Activated naive CD4-positive, alpha-beta T cell treated with anti-CD3 and anti-CD28 coated beads, Interleukin-2, amount 50 U/mL, for 24 hours (primary cell): ENCODE results near the gene ZNF106.

Experiments used
- H3K27ac Mint-ChIP-seq: one replicate; pipeline ENCODE4 v1.8.0; 2021; ENCODE audit warnings: mild to moderate bottlenecking, mixed read lengths
- H3K27me3 Mint-ChIP-seq: one replicate; pipeline ENCODE4 v1.8.0; 2021; ENCODE audit warnings: mixed read lengths
- H3K36me3 Mint-ChIP-seq: one replicate; pipeline ENCODE4 v1.8.0; 2021; ENCODE audit warnings: mixed read lengths
- H3K4me1 Mint-ChIP-seq: one replicate; pipeline ENCODE4 v1.8.0; 2021; ENCODE audit warnings: mixed read lengths
- H3K4me3 Mint-ChIP-seq: one replicate; pipeline ENCODE4 v1.8.0; 2021; ENCODE audit warnings: mild to moderate bottlenecking, mixed read lengths
- H3K9me3 Mint-ChIP-seq: one replicate; pipeline ENCODE4 v1.8.0; 2021; ENCODE audit warnings: mixed read lengths

Gene ZNF106

GRCh38 chr15:42402455-42403205 is 88.3 kb downstream of the ZNF106 start:
- H3K4me1 Mint-ChIP-seq, result no peaks in the 10 kb centered on the region

GRCh38 chr15:42401544-42402454 is 89.1 kb downstream of the ZNF106 start:
- Mint-ChIP-seq H3K36me3 (peaks cover 5% of the 10 kb centered on the region), H3K4me1 (no peaks in the 10 kb centered on the region), H3K27me3 (no peaks in the 10 kb centered on the region), H3K9me3 (no peaks in the 10 kb centered on the region), H3K27ac (no peak overlapping the region), H3K4me3 (no peak overlapping the region)

More at GRCh38 chr15:42402455-42403205, 88.3 kb downstream of the ZNF106 start:
- H3K27me3 Mint-ChIP-seq, result no peaks in the 10 kb centered on the region
- H3K27ac Mint-ChIP-seq, result no peak overlapping the region
- peaks cover 5% of the 10 kb centered on the region for H3K36me3 Mint-ChIP-seq
- no peaks in the 10 kb centered on the region for H3K9me3 Mint-ChIP-seq
- no peak overlapping the region for H3K4me3 Mint-ChIP-seq

GRCh38 chr15:42395838-42396237 is 95.1 kb downstream of the ZNF106 start:
- Mint-ChIP-seq H3K27me3 (no peaks in the 10 kb centered on the region), H3K4me1 (no peaks in the 10 kb centered on the region), H3K9me3 (no peaks in the 10 kb centered on the region), H3K27ac (no peak overlapping the region), H3K4me3 (no peak overlapping the region), H3K36me3 (peaks cover 2% of the 10 kb centered on the region)

DNA sequence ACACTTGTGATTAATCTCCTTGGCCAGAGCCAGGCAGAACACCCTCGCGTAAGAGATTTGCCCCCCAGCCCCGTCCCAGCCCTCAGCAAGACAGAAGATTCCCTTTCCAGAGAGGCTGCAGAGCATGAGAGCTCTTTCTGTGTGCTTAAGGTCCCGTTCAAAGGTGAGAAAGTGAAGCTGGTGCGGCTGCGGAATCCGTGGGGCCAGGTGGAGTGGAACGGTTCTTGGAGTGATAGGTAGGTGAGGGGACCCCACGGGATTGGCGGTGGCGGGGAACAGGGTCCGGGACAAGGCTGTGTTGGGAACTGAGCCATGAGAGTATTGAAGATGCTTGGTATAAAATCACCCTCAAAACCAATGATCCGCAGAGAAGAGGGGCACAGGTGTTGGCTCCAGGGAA is 96.8 kb downstream of the ZNF106 start:
- H3K27ac Mint-ChIP-seq, result no peak overlapping the region
- H3K4me3 Mint-ChIP-seq, result no peak overlapping the region
- H3K9me3 Mint-ChIP-seq, result no peaks in the 10 kb centered on the region
- no peaks in the 10 kb centered on the region for H3K27me3 Mint-ChIP-seq
- no peaks in the 10 kb centered on the region for H3K36me3 Mint-ChIP-seq
- H3K4me1 Mint-ChIP-seq, result no peaks in the 10 kb centered on the region

DNA sequence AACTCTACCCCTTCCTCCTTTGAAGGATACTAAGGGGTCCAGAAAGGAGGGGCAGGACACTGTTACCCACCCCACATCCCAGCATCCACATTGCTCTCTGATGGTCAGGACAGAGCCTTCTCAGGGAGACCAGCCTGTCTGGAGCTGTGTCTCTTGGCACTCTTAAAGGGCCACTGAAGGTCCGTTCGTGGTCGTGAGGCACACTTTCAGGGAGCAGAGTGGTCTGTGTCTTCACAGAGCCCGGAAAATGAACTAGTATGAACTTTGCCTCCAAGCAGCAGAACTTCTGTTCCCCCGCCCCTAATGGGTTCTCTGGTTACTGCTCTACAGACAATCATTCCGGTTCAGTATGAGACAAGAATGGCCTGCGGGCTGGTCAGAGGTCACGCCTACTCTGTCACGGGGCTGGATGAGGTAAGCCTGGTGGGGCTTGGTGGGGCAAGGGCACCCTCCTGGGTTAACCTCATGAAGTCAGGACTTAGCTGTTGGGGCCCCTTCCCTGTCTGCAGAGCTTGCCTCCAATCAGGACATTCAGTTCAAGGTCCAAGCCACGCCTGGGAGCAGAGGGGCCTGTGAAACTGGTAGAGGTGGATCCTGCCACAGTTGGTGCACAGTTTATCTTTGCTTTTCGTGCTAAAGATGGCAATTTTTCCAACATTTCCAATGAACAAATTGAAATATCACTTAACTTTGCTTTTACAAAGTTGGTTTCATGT is 98.5 kb downstream of the ZNF106 start:
- Mint-ChIP-seq H3K9me3 (no peaks in the 10 kb centered on the region), H3K4me1 (no peaks in the 10 kb centered on the region), H3K36me3 (no peaks in the 10 kb centered on the region), H3K27me3 (no peaks in the 10 kb centered on the region), H3K4me3 (no peak overlapping the region), H3K27ac (no peak overlapping the region)

DNA sequence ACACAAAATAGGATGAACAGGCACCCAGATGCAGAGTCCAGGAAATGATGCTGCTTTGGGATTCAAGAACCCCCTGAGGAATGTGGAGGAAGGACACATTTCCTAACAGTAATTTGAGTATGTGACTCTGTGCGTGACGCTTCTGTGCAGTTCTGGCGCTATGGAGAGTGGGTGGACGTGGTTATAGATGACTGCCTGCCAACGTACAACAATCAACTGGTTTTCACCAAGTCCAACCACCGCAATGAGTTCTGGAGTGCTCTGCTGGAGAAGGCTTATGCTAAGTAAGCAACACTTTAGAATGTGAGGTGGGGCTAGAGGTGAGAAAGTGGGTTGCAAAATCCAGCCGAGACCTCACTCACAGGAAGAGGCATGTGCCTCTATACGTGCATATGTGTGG is 103.3 kb downstream of the ZNF106 start:
- Mint-ChIP-seq H3K4me3 (no peak overlapping the region), H3K9me3 (no peaks in the 10 kb centered on the region), H3K27ac (no peak overlapping the region), H3K27me3 (no peaks in the 10 kb centered on the region), H3K36me3 (peaks cover 4% of the 10 kb centered on the region), H3K4me1 (no peaks in the 10 kb centered on the region)

- no peak overlapping the region for H3K27ac Mint-ChIP-seq
- H3K36me3 Mint-ChIP-seq, result peaks cover 4% of the 10 kb centered on the region
- no peaks in the 10 kb centered on the region for H3K4me1 Mint-ChIP-seq
- H3K4me3 Mint-ChIP-seq, result no peak overlapping the region
- H3K27me3 Mint-ChIP-seq, result no peaks in the 10 kb centered on the region
- H3K9me3 Mint-ChIP-seq, result no peaks in the 10 kb centered on the region
These were observed 104.8 kb downstream of the ZNF106 start for GRCh38 chr15:42385980-42386700.

DNA sequence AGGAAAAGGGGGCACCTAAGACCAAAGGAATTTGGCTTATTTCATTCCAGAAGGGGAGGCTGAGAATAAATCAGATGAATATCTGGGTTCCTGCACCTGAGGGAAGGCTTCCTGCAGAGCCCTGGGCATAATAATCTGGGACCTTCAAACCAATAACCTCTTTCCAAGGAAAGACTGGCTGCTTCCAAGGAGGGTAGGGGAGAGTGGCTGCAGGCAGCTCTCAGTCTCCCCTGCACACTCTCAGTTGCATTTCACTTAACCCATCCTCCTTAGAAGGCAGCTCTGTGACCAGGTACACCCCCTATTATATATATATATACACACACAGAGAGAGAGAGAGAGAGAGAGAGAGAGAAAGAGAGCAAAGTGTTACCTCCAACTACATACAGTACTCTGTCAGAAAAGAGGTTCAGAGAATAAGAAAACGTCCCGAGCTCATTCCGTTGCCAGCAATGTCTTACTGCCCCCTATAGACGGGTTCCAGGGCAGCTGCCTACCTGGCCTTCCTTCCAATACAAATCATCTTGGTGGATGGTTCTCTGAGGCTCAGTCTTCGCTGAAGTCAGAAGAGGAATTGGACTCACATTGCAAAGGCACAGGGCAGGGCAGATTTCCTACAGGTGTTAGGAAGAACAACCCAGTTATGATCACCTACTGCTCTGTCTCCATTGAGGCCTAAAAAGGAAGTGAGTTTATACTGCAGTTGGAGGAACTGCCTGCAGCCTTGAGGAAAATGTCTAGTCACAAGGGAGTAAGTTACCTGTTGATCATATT is 105.5 kb downstream of the ZNF106 start:
- H3K4me3 Mint-ChIP-seq, result no peak overlapping the region
- peaks cover 6% of the 10 kb centered on the region for H3K36me3 Mint-ChIP-seq
- H3K27ac Mint-ChIP-seq, result no peak overlapping the region
- no peaks in the 10 kb centered on the region for H3K27me3 Mint-ChIP-seq
- H3K4me1 Mint-ChIP-seq, result no peaks in the 10 kb centered on the region
- H3K9me3 Mint-ChIP-seq, result no peaks in the 10 kb centered on the region

GRCh38 chr15:42384597-42384996 is 106.3 kb downstream of the ZNF106 start:
- H3K36me3 Mint-ChIP-seq, result peaks cover 6% of the 10 kb centered on the region
- no peak overlapping the region for H3K27ac Mint-ChIP-seq
- H3K4me3 Mint-ChIP-seq, result no peak overlapping the region
- no peaks in the 10 kb centered on the region for H3K27me3 Mint-ChIP-seq
- H3K4me1 Mint-ChIP-seq, result no peaks in the 10 kb centered on the region
- H3K9me3 Mint-ChIP-seq, result no peaks in the 10 kb centered on the region

GRCh38 chr15:42378011-42378410 is 112.9 kb downstream of the ZNF106 start:
- Mint-ChIP-seq H3K27ac (no peak overlapping the region), H3K36me3 (peaks cover 17% of the 10 kb centered on the region), H3K4me1 (no peaks in the 10 kb centered on the region), H3K9me3 (peaks cover 5% of the 10 kb centered on the region), H3K4me3 (no peak overlapping the region), H3K27me3 (no peaks in the 10 kb centered on the region)

DNA sequence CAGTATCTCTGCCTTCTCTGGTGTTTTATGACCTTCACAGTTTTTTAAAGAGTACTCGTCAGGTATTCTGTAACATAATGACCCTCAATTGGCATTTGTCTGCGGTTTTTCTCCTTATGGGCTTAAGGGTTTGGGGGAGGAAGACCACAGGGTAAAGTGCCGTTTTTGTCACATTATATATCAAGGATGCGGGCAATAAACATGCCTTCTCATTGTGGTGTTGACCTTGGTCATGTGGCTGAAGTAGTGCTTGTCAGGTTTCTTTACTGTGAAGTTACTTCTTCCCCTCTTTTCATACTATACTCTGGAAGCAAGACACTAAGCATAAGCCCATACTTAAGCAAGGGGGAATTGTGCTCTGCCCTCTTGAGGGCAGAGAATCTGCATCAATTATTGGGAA is 115.0 kb downstream of the ZNF106 start:
- no peaks in the 10 kb centered on the region for H3K4me1 Mint-ChIP-seq
- peaks cover 17% of the 10 kb centered on the region for H3K36me3 Mint-ChIP-seq
- H3K27me3 Mint-ChIP-seq, result no peaks in the 10 kb centered on the region
- no peak overlapping the region for H3K27ac Mint-ChIP-seq
- H3K9me3 Mint-ChIP-seq, result peaks cover 5% of the 10 kb centered on the region
- H3K4me3 Mint-ChIP-seq, result no peak overlapping the region

DNA sequence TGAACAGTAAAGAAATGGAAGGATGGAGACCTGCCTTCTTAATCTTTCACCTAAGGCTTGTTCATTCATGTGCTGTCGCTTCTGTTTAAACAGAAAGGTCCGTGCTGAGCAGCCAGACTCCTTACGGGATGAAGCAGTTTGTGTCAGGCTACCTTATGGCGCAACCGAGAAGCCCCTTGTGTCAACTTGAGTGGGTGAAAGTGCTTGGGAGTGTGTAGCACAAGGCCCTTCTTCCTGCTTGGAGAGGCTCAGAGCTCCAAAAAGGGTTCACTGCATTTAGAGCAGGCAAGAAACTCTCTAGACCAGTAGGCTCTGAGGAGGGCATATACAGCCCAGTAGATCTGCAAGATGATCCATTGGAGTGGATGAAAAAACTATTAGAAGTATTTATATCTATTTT is 115.7 kb downstream of the ZNF106 start:
- Mint-ChIP-seq H3K36me3 (peaks cover 15% of the 10 kb centered on the region), H3K27me3 (no peaks in the 10 kb centered on the region), H3K9me3 (peaks cover 5% of the 10 kb centered on the region), H3K27ac (no peak overlapping the region), H3K4me1 (no peaks in the 10 kb centered on the region), H3K4me3 (no peak overlapping the region)

DNA sequence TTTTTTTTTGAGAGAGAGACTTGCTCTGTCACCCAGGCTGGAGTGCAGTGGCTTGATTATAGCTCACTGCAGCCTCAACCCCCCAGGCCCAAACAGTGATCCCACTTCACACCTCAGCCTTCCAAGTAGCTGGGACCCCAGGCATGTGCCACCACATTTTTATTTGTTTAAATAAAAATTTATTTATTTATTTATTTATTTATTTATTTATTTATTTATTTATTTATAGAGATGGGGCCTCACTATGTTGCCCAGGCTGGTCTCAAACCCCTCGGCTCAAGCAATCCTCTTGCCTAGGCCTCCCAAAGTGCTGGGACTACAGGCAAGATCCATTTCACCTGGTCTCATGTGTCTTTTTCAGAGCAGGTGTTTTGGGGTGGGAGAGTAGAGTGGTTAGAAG is 116.1 kb downstream of the ZNF106 start:
- H3K27me3 Mint-ChIP-seq, result no peaks in the 10 kb centered on the region
- peaks cover 15% of the 10 kb centered on the region for H3K36me3 Mint-ChIP-seq
- no peaks in the 10 kb centered on the region for H3K4me1 Mint-ChIP-seq
- H3K27ac Mint-ChIP-seq, result no peak overlapping the region
- H3K4me3 Mint-ChIP-seq, result no peak overlapping the region
- H3K9me3 Mint-ChIP-seq, result peaks cover 5% of the 10 kb centered on the region

GRCh38 chr15:42373936-42374335 is 117.0 kb downstream of the ZNF106 start:
- H3K36me3 Mint-ChIP-seq, result peaks cover 11% of the 10 kb centered on the region
- H3K9me3 Mint-ChIP-seq, result peaks cover 5% of the 10 kb centered on the region
- H3K27me3 Mint-ChIP-seq, result no peaks in the 10 kb centered on the region
- no peak overlapping the region for H3K4me3 Mint-ChIP-seq
- no peaks in the 10 kb centered on the region for H3K4me1 Mint-ChIP-seq
- no peak overlapping the region for H3K27ac Mint-ChIP-seq

- Mint-ChIP-seq H3K4me1 (no peaks in the 10 kb centered on the region), H3K9me3 (peaks cover 5% of the 10 kb centered on the region)
These were observed 117.7 kb downstream of the ZNF106 start for GRCh38 chr15:42373274-42373673.

More at GRCh38 chr15:42373274-42373673, 117.7 kb downstream of the ZNF106 start:
- no peak overlapping the region for H3K4me3 Mint-ChIP-seq
- no peak overlapping the region for H3K27ac Mint-ChIP-seq
- peaks cover 6% of the 10 kb centered on the region for H3K36me3 Mint-ChIP-seq
- H3K27me3 Mint-ChIP-seq, result no peaks in the 10 kb centered on the region
